GM19395 (cell line): ENCODE results near the gene ADSL.

Source experiments
- ATAC-seq: cut with Tn5 transposase; IDR thresholded peaks from one replicate; pipeline ENCODE4 v1.9.1; 2021; ENCODE audit warnings: mild to moderate bottlenecking, moderate library complexity; ENCODE audit not compliant: unreplicated experiment

Gene ADSL

GRCh38 chr22:40416267-40416570 is 69.9 kb downstream of the ADSL start:
- no peak for ATAC-seq

- no peak for ATAC-seq
Measured at GRCh38 chr22:40416636-40417035, 70.3 kb downstream of the ADSL start.

- no peak for ATAC-seq
Measured at GRCh38 chr22:40417041-40417440, 70.7 kb downstream of the ADSL start.

- ATAC-seq, result no peak
Measured at GRCh38 chr22:40417881-40418280, 71.6 kb downstream of the ADSL start.

GRCh38 chr22:40418366-40419201 is 72.3 kb downstream of the ADSL start:
- no peak for ATAC-seq

GRCh38 chr22:40419718-40420117 is 73.4 kb downstream of the ADSL start:
- no peak for ATAC-seq

- ATAC-seq, result no peak
Measured at GRCh38 chr22:40420341-40421081, 74.2 kb downstream of the ADSL start.

- ATAC-seq, result no peak
Measured at GRCh38 chr22:40421082-40421350, 74.7 kb downstream of the ADSL start.

GRCh38 chr22:40421941-40422340 is 75.6 kb downstream of the ADSL start:
- ATAC-seq, result no peak

- no peak for ATAC-seq
Measured at GRCh38 chr22:40422558-40423309, 76.4 kb downstream of the ADSL start.

- no peak for ATAC-seq
Measured at GRCh38 chr22:40423310-40423688, 77.0 kb downstream of the ADSL start.

- no peak for ATAC-seq
Measured at GRCh38 chr22:40423882-40424640, 77.8 kb downstream of the ADSL start.

GRCh38 chr22:40425082-40425481 is 78.8 kb downstream of the ADSL start:
- no peak for ATAC-seq

- no peak for ATAC-seq
Measured at GRCh38 chr22:40426594-40427333, 80.5 kb downstream of the ADSL start.

- no peak for ATAC-seq
Measured at GRCh38 chr22:40428796-40429195, 82.5 kb downstream of the ADSL start.

- ATAC-seq, result no peak
Measured at GRCh38 chr22:40429481-40429880, 83.2 kb downstream of the ADSL start.

GRCh38 chr22:40430991-40431390 is 84.7 kb downstream of the ADSL start:
- no peak for ATAC-seq

GRCh38 chr22:40432157-40432556 is 85.9 kb downstream of the ADSL start:
- ATAC-seq, result no peak

GRCh38 chr22:40432625-40433024 is 86.3 kb downstream of the ADSL start:
- ATAC-seq, result no peak

GRCh38 chr22:40433416-40434090 is 87.3 kb downstream of the ADSL start:
- no peak for ATAC-seq
